Upper lobe of left lung (tissue), 6 donors: ENCODE measurements around the gene SCGB1C1. TPM values are rescaled to one million over a fixed set of nuclear protein-coding genes. Genes with fewer than 3 reads are reported as not detected.
A peak's percentile ranks its signal among the peaks of the same experiment; 100 is the strongest.

Source experiments
- ATAC-seq, 2 donors: fragments of 200-7000 bp; cut with Tn5 transposase; one replicate each; pipeline ENCODE4 v1.9.1; 2022; ENCODE audit warnings: mild to moderate bottlenecking in 2 of 2, moderate library complexity in 2 of 2; ENCODE audit not compliant: low FRiP score in 2 of 2
- DNase-seq, 2 donors: peaks; one replicate each; pipeline ENCODE4 v3.0.0-alpha.2; 2019 to 2020
- H3K27ac ChIP-seq, 4 donors: fragments of 200-600 bp; sonication (generic); one replicate each; pipeline ENCODE4 v1.5.1; 2016 to 2019
- H3K27me3 ChIP-seq, 4 donors: fragments of 200-600 bp; sonication (generic); one replicate each; pipeline ENCODE4 v1.5.1; 2017 to 2019
- H3K36me3 ChIP-seq, 4 donors: fragments of 200-600 bp; sonication (generic); one replicate each; pipeline ENCODE4 v1.5.1; 2016 to 2019
- H3K4me1 ChIP-seq, 4 donors: fragments of 200-600 bp; sonication (generic); one replicate each; pipeline ENCODE4 v1.5.1; 2018 to 2019
- H3K4me3 ChIP-seq, 4 donors: fragments of 200-600 bp; sonication (generic); one replicate each; pipeline ENCODE4 v1.5.1; 2017 to 2019; ENCODE audit warnings: mild to moderate bottlenecking in 2 of 4, moderate library complexity in 1 of 4
- H3K9me3 ChIP-seq, 4 donors: fragments of 200-600 bp; sonication (generic); one replicate each; pipeline ENCODE4 v1.5.1; 2018 to 2019
- EP300 ChIP-seq, 4 donors: sonication (generic); formaldehyde crosslinking; IDR thresholded peaks; one replicate each; pipeline ENCODE4 v1.5.1; 2017; ENCODE audit warnings: antibody characterized with exemption in 4 of 4, control low read depth in 2 of 4
- POLR2A ChIP-seq, 4 donors: fragments of 450-650 bp; IDR thresholded peaks; one replicate each; pipeline ENCODE4 v1.5.1; 2016 to 2017; ENCODE audit warnings: antibody characterized with exemption in 4 of 4, mild to moderate bottlenecking in 2 of 4
- POLR2AphosphoS5 ChIP-seq, 2 donors: sonication (generic); formaldehyde crosslinking; IDR thresholded peaks; one replicate each; pipeline ENCODE4 v1.5.1; 2017; ENCODE audit warnings: antibody characterized with exemption in 2 of 2
- WGBS, 2 donors: methylation state at CpG; one replicate each; pipeline ENCODE4 v1.1.5; 2017 to 2018; 5-methylcytosine and 5-hydroxymethylcytosine counted together
- total RNA-seq, 6 donors: library from RNA; depleted of rRNA in 4 of 6; stranded (reverse); fragments of >200 nt in 4 of 6; gene quantifications; one replicate each; pipeline versions ENCODE4 v1.1.0 to v1.2.1, GENCODE V29; 2016 to 2021
- TF ChIP-seq, protein P1 (sequence below), 6 experiments: fragments of 450-650 bp in 4 of 6; fragments of 200-600 bp in 2 of 6; sonication (generic) in 2 of 6; IDR thresholded peaks; one replicate each; pipeline ENCODE4 v1.5.1; 2016 to 2019; ENCODE audit warnings: antibody characterized with exemption in 6 of 6
- donor health status: DM: no; HTN: no; CAD: no; lungs with moderate emphysema.
- donor health status: DM: no; HTN: yes; CAD: no; lungs with severe emphysema.

The SCGB1C1 gene
- total RNA-seq, 6 donors from 2014 or later: not detected

DNA sequence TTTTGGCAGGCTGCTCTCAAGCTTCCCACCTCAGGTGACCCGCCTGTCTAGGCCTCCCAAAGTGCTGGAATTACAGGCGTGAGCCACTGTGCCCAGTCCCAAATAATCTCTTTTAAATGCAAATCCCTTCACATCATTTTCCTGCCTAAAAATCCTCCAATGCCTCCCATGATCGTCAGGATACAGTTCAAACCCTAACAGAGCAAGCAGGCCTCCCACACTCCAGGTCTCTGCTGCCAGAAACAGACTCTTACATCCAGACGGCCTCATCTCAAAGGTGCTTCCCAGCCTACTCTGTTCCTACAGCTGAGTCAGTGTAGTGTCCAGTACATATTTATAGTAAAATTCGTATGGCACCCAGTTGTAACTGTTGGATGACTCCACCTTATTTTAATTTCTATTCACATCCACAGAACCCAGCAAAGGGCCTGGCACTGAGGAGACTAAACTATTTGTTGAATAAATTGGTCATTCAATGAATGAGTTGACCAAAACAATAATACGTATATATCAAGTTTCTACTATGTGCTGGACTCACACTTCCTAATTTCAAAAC is 35.0 kb downstream of the SCGB1C1 start:
- ATAC-seq: no peak
- no peak overlapping the region for H3K4me3 ChIP-seq
- peaks cover 0 to 3% (median 0%) of the 10 kb centered on the region in 4 donors for H3K4me1 ChIP-seq
- DNase-seq: no peak
- H3K36me3 ChIP-seq: peaks cover 0 to 4% (median 2%) of the 10 kb centered on the region in 4 donors
- WGBS, 2 donors: 82 to 93% methylated on average over 6 of the region's 6 CpGs
- H3K27me3 ChIP-seq: no peaks in the 10 kb centered on the region
- H3K9me3 ChIP-seq: no peaks in the 10 kb centered on the region
- no peak overlapping the region for H3K27ac ChIP-seq
- TF ChIP-seq EP300 (IDR thresholded peaks at IDR 0.05) (no peak), POLR2A (IDR thresholded peaks at IDR 0.05) (no peak), POLR2AphosphoS5 (IDR thresholded peaks at IDR 0.05) (no peak)
- TF ChIP-seq, protein P1, sequence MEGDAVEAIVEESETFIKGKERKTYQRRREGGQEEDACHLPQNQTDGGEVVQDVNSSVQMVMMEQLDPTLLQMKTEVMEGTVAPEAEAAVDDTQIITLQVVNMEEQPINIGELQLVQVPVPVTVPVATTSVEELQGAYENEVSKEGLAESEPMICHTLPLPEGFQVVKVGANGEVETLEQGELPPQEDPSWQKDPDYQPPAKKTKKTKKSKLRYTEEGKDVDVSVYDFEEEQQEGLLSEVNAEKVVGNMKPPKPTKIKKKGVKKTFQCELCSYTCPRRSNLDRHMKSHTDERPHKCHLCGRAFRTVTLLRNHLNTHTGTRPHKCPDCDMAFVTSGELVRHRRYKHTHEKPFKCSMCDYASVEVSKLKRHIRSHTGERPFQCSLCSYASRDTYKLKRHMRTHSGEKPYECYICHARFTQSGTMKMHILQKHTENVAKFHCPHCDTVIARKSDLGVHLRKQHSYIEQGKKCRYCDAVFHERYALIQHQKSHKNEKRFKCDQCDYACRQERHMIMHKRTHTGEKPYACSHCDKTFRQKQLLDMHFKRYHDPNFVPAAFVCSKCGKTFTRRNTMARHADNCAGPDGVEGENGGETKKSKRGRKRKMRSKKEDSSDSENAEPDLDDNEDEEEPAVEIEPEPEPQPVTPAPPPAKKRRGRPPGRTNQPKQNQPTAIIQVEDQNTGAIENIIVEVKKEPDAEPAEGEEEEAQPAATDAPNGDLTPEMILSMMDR (IDR thresholded peaks at IDR 0.05): no peak

DNA sequence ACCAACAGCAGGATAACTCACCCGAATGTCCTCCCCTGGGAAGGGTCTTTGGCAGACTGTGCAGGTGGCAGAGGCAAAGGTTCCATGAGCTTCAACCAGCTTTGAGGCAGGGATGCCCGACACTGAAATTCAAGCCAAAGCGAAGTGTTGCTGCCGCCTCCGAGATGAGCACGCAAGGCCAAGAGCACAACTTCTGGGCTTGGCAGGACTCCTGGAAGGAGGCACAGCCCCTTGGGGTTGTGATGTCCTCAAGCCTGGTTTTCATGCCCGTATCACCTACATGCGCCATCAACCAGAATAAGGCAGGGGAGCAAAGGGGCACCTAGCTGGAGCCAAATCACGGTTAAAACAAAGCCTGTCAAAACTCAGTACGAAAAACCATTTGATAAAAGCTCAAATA is 37.6 kb downstream of the SCGB1C1 start:
- H3K4me3 ChIP-seq: no peak overlapping the region
- H3K4me1 ChIP-seq: peaks cover 6 to 8% (median 7%) of the 10 kb centered on the region in 4 donors
- TF ChIP-seq EP300 (IDR thresholded peaks at IDR 0.05) (no peak), POLR2A (IDR thresholded peaks at IDR 0.05) (no peak), POLR2AphosphoS5 (IDR thresholded peaks at IDR 0.05) (no peak)
- TF ChIP-seq, protein P1 (IDR thresholded peaks at IDR 0.05): no peak
- no peaks in the 10 kb centered on the region for H3K27me3 ChIP-seq
- no peaks in the 10 kb centered on the region for H3K9me3 ChIP-seq
- H3K27ac ChIP-seq: no peak overlapping the region
- H3K36me3 ChIP-seq: peaks cover 0 to 3% (median 2%) of the 10 kb centered on the region in 4 donors
- WGBS, 2 donors: 97 to 98% methylated on average over 10 of the region's 10 CpGs
- no peak for ATAC-seq
- no peak for DNase-seq

DNA sequence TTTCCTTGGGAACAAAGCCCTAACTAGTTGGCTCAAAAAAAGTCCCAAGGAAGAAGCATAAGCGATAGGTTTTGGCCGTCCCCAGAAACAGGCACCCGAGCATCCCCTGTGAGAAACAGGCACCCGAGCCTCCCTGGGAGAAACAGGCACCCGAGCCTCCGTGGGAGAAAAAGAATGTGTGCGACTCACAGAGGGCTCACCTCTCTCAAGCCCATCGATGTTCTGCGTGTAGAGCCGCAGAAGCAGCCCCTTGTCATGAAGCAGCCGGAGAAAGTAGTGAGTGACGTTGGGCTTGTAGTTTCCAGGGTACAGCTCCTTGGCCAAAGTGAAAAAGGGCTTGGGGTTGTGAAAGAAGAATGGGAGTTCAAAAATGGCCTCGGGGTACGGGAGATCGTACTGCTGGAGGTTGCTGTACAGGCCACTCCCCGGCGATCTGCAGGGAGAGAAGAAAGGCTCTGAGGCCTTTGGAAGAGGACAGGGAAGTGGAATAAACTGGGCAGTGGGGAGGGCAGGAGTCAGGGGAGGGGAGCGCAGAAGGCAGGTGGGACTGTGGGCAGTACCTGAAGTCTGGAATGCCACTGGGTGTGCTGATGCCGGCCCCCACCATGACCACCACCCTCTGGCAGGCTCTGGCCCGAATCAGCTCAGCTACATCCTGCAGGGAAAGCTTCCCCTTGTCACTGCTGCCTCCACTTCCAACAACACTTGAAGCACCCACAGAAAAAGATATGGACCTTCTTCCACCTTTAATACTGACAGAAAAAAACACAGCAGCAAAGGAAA is 40.1 kb downstream of the SCGB1C1 start:
- TF ChIP-seq, protein P1 (IDR thresholded peaks at IDR 0.05): no peak
- TF ChIP-seq EP300 (IDR thresholded peaks at IDR 0.05) (no peak), POLR2AphosphoS5 (IDR thresholded peaks at IDR 0.05) (no peak), POLR2A (IDR thresholded peaks at IDR 0.05) (no peak)
- 91 to 93% methylated on average over 20 of the region's 20 CpGs for WGBS, 2 donors
- H3K27ac ChIP-seq: no peak overlapping the region
- H3K4me3 ChIP-seq: no peak overlapping the region
- no peak for DNase-seq
- H3K36me3 ChIP-seq: peaks cover 0 to 3% (median 0%) of the 10 kb centered on the region in 4 donors
- no peaks in the 10 kb centered on the region for H3K9me3 ChIP-seq
- no peak for ATAC-seq
- H3K27me3 ChIP-seq: no peaks in the 10 kb centered on the region
- H3K4me1 ChIP-seq: peaks cover 14 to 19% (median 17%) of the 10 kb centered on the region in 4 donors

DNA sequence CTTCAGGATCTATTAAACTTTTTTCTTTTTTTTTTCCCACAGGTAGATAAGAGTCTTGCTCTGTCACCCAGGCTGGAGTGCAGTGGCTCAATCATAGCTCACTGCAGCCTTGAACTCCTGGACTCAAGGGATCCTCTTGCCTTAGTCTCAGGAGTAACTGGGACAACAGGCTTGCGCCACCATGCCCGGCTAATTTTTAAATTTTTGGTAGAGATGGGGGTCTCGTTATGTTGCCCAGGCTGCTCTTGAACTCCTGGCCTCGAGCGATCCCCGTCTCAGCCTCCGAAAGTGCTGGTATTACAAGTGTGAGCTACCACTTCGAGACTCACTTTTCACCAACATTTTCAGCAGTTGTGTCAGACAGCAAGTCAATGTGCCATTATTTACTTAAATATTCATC is 42.3 kb downstream of the SCGB1C1 start:
- H3K36me3 ChIP-seq: peaks cover 0 to 8% (median 2%) of the 10 kb centered on the region in 4 donors
- H3K27me3 ChIP-seq: no peaks in the 10 kb centered on the region
- H3K9me3 ChIP-seq: no peaks in the 10 kb centered on the region
- peaks cover 21 to 31% (median 23%) of the 10 kb centered on the region in 4 donors for H3K4me1 ChIP-seq
- WGBS, 2 donors: 64 to 76% methylated on average over 8 of the region's 8 CpGs
- ATAC-seq: no peak
- DNase-seq: no peak
- H3K27ac ChIP-seq: peak overlapping the region in 2 of 4 donors; percentile 92 to 97
- H3K4me3 ChIP-seq: peak overlapping the region; percentile 80 to 98 (median 89)
- TF ChIP-seq POLR2A (IDR thresholded peaks at IDR 0.05) (no peak), EP300 (IDR thresholded peaks at IDR 0.05) (no peak)
- TF ChIP-seq, protein P1 (IDR thresholded peaks at IDR 0.05): no peak
